Nephron (organoid): ENCODE measurements around the gene SVBP.

Source experiments
- H3K27ac Mint-ChIP-seq, 3 experiments: 2 replicates each; pipeline ENCODE4 v1.8.0; 2020; ENCODE audit warnings: mixed read lengths in 3 of 3, mild to moderate bottlenecking in 2 of 3, moderate library complexity in 1 of 3
- H3K27me3 Mint-ChIP-seq: 2 replicates; pipeline ENCODE4 v1.8.0; 2021; ENCODE audit warnings: low read depth, mild to moderate bottlenecking, moderate library complexity, mixed read lengths
- H3K36me3 Mint-ChIP-seq: 2 replicates; pipeline ENCODE4 v1.8.0; 2020; ENCODE audit warnings: low read depth, mixed read lengths
- H3K4me1 Mint-ChIP-seq: 2 replicates; pipeline ENCODE4 v1.8.0; 2020; ENCODE audit warnings: mixed read lengths
- H3K4me3 Mint-ChIP-seq, 3 experiments: 2 replicates each; pipeline ENCODE4 v1.8.0; 2020; ENCODE audit warnings: mild to moderate bottlenecking in 3 of 3, mixed read lengths in 3 of 3, moderate library complexity in 2 of 3
- H3K9me3 Mint-ChIP-seq: 2 replicates; pipeline ENCODE4 v1.8.0; 2020; ENCODE audit warnings: mixed read lengths
- CTCF ChIP-seq, 3 experiments: fragments of 200-600 bp; sonication (generic); IDR thresholded peaks; one replicate each; pipeline ENCODE4 v1.5.0; 2021; ENCODE audit warnings: antibody characterized with exemption in 3 of 3; ENCODE audit not compliant: unreplicated experiment in 3 of 3

The SVBP gene

DNA sequence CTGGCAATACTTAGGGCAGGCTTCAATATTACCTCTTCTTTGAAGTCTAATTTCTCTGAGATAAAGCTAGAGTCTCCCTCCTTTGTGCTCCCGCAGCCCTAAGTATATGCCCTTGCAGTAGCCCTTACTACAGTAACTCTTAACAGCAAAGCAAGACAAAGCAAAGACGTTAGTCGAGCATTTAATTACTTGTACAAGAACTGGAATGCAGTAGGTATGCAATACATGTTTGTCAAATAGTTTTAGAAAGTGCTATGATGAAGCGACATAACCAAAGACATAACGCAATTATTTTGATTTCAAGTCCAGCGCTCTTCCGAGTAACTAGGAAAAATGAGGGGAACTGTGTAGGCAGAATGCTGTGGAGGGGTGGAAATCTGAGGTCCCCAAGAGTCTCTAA is 51.9 kb downstream of the SVBP start:
- no peak for TF ChIP-seq CTCF (IDR thresholded peaks at IDR 0.05; ENCODE audit: unreplicated experiment in 3 of 3)
- H3K9me3 Mint-ChIP-seq = no peaks in the 10 kb centered on the region
- no peak overlapping the region for H3K4me3 Mint-ChIP-seq
- H3K27me3 Mint-ChIP-seq = no peaks in the 10 kb centered on the region
- peaks cover 18% of the 10 kb centered on the region for H3K36me3 Mint-ChIP-seq
- H3K27ac Mint-ChIP-seq = no peak overlapping the region
- H3K4me1 Mint-ChIP-seq = peaks cover 11% of the 10 kb centered on the region

DNA sequence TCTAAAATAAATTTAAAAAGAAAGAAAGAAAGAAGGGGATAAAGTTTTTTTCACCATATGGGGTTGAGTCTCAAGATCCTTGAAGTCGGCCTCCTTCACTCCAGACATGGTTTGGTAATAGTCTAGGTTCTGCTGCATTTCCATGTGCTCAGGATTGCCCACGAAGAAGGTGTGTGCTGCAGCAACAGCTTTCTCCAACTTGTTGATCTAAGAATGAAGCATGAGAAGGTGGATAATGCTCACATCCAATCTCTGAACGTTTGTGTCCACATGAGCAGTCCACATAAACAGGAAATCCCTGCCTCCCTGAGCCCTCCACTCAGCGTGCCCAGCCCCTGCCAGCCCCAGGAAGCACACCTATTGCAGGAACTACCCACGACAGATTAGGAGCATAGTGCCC is 54.9 kb downstream of the SVBP start:
- Mint-ChIP-seq H3K36me3 (peaks cover 33% of the 10 kb centered on the region), H3K9me3 (no peaks in the 10 kb centered on the region), H3K4me1 (peaks cover under 1% of the 10 kb centered on the region), H3K4me3 (peak overlapping the region in 1 of 3 experiments; percentile 47), H3K27me3 (no peaks in the 10 kb centered on the region), H3K27ac (no peak overlapping the region)
- no peak for TF ChIP-seq CTCF (IDR thresholded peaks at IDR 0.05; ENCODE audit: unreplicated experiment in 3 of 3)

- Mint-ChIP-seq H3K27me3 (no peaks in the 10 kb centered on the region), H3K27ac (no peak overlapping the region), H3K4me3 (peak overlapping the region in 1 of 3 experiments; percentile 31), H3K36me3 (peaks cover 40% of the 10 kb centered on the region), H3K9me3 (no peaks in the 10 kb centered on the region), H3K4me1 (peaks cover 4% of the 10 kb centered on the region)
- no peak for TF ChIP-seq CTCF (IDR thresholded peaks at IDR 0.05; ENCODE audit: unreplicated experiment in 3 of 3)
Measured at GRCh38 chr1:42761567-42761966, 55.6 kb downstream of the SVBP start.

- H3K9me3 Mint-ChIP-seq = no peaks in the 10 kb centered on the region
- H3K27ac Mint-ChIP-seq = no peak overlapping the region
- no peak overlapping the region for H3K4me3 Mint-ChIP-seq
- H3K36me3 Mint-ChIP-seq = peaks cover 60% of the 10 kb centered on the region
- no peaks in the 10 kb centered on the region for H3K27me3 Mint-ChIP-seq
- H3K4me1 Mint-ChIP-seq = peaks cover 4% of the 10 kb centered on the region
- TF ChIP-seq CTCF (IDR thresholded peaks at IDR 0.05; ENCODE audit: unreplicated experiment in 3 of 3) = no peak
Measured at GRCh38 chr1:42759114-42759513, 58.1 kb downstream of the SVBP start.

DNA sequence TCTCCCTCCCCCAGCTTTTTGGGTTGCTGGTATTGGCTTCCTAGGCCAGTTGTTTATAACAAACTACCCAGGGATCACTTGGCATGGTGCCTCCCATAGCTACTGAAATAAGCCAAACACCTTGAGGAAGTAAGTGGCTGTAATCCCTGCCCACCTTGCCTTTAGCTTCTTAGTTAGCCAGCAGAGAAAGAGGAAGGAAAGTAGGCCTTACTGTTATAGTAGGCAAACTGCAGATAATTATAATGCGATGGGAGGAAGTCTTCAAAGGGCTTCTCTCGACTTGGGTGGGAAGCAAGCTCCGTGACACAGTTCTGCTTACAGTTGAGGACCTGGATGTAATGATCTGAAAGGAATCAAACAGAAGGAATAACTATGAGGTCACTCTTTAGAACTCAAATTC is 58.6 kb downstream of the SVBP start:
- peaks cover 4% of the 10 kb centered on the region for H3K4me1 Mint-ChIP-seq
- no peak overlapping the region for H3K27ac Mint-ChIP-seq
- peaks cover 65% of the 10 kb centered on the region for H3K36me3 Mint-ChIP-seq
- no peak overlapping the region for H3K4me3 Mint-ChIP-seq
- no peaks in the 10 kb centered on the region for H3K9me3 Mint-ChIP-seq
- TF ChIP-seq CTCF (IDR thresholded peaks at IDR 0.05; ENCODE audit: unreplicated experiment in 3 of 3) = no peak
- no peaks in the 10 kb centered on the region for H3K27me3 Mint-ChIP-seq

DNA sequence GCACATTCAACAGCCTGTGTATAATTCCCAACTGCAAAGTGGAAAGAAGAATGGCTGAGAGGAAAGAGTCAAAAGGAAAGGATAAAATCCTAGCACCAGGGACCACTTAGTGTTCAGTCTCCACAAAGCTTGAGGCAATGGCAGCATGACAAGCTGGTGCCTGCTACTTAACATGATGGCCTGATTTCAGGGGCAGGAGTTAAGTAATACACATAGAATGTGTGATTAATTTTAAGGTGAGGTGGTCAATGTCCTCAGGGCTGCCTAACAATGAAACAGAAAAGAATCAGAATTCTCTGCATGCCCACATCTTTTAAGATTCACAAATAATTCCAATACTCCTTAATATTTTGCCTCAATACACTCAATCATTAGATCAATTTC is 59.3 kb downstream of the SVBP start:
- no peak for TF ChIP-seq CTCF (IDR thresholded peaks at IDR 0.05; ENCODE audit: unreplicated experiment in 3 of 3)
- Mint-ChIP-seq H3K27ac (peak overlapping the region in 1 of 3 experiments; percentile 32), H3K4me3 (no peak overlapping the region), H3K27me3 (no peaks in the 10 kb centered on the region), H3K4me1 (peaks cover 4% of the 10 kb centered on the region), H3K36me3 (peaks cover 73% of the 10 kb centered on the region), H3K9me3 (no peaks in the 10 kb centered on the region)
